GM10266 (cell line): ENCODE results near the gene NOL8.

Experiments
- DNase-seq: peaks from one replicate; pipeline ENCODE4 v3.0.0; 2012; ENCODE audit errors: extremely low spot score
- CTCF ChIP-seq: IDR thresholded peaks from 2 replicates; pipeline ENCODE4 v1.5.1; 2012; ENCODE audit warnings: mild to moderate bottlenecking, low read depth; ENCODE audit not compliant: control insufficient read depth, insufficient read depth; ENCODE audit errors: missing control alignments

Gene NOL8

GRCh38 chr9:92325269-92325990, at the start of gene NOL8, which contains the start of gene CENPP:
NOL8 (minus strand) TSS chr9:92325350; CDS start chr9:92324161, 1,189 bp downstream.
CENPP (plus strand) TSS chr9:92325953.
- peak; percentile 87 for DNase-seq
- no peak for TF ChIP-seq CTCF

GRCh38 chr9:92373167-92373566, 48.0 kb upstream of the NOL8 start:
- no peak for TF ChIP-seq CTCF
- no peak for DNase-seq

- no peak for TF ChIP-seq CTCF
- no peak for DNase-seq
Measured at GRCh38 chr9:92369075-92369474, 43.9 kb upstream of the NOL8 start.

GRCh38 chr9:92360083-92360482, 34.9 kb upstream of the NOL8 start:
- no peak for TF ChIP-seq CTCF
- no peak for DNase-seq

- no peak for DNase-seq
- no peak for TF ChIP-seq CTCF
Measured at GRCh38 chr9:92359394-92359995, 34.3 kb upstream of the NOL8 start.

- DNase-seq = no peak
- TF ChIP-seq CTCF = no peak
Measured at GRCh38 chr9:92353051-92353450, 27.9 kb upstream of the NOL8 start.

- no peak for TF ChIP-seq CTCF
- no peak for DNase-seq
Measured at GRCh38 chr9:92350740-92351133, 25.6 kb upstream of the NOL8 start.
